SJSA1 (cell line): ENCODE data around the gene SMG6. TPM values are rescaled to one million over a fixed set of nuclear protein-coding genes. Genes with fewer than 3 reads are reported as not detected.
A peak's percentile ranks its signal among the peaks of the same experiment; 100 is the strongest.

Source experiments
- DNase-seq, 2 experiments: peaks; one replicate each; pipeline ENCODE4 v3.0.0-alpha.2; 2015 to 2020; ENCODE audit warnings: low spot score in 2 of 2, low read depth in 1 of 2
- H3K27ac ChIP-seq: fragments of 250-450 bp; sonication (Bioruptor Pico); 2 replicates; pipeline ENCODE4 v1.5.1; 2020; ENCODE audit warnings: mild to moderate bottlenecking, moderate library complexity
- H3K27me3 ChIP-seq: fragments of 250-450 bp; sonication (Bioruptor Pico); replicated peaks from 2 replicates; pipeline ENCODE4 v1.5.1; 2020; ENCODE audit warnings: mild to moderate bottlenecking, moderate library complexity
- H3K36me3 ChIP-seq: fragments of 250-450 bp; sonication (Bioruptor Pico); 2 replicates; pipeline ENCODE4 v1.5.1; 2020; ENCODE audit warnings: mild to moderate bottlenecking
- H3K4me1 ChIP-seq: fragments of 250-450 bp; sonication (Bioruptor Pico); replicated peaks from 2 replicates; pipeline ENCODE4 v1.6.1; 2021; ENCODE audit warnings: mild to moderate bottlenecking
- H3K4me3 ChIP-seq: fragments of 250-450 bp; sonication (Bioruptor Pico); 2 replicates; pipeline ENCODE4 v1.5.1; 2020; ENCODE audit warnings: mild to moderate bottlenecking
- H3K9me3 ChIP-seq: fragments of 250-450 bp; sonication (Bioruptor Pico); replicated peaks from 2 replicates; pipeline ENCODE4 v1.5.1; 2020; ENCODE audit warnings: mild to moderate bottlenecking
- total RNA-seq: library from RNA; depleted of rRNA; stranded (reverse); fragments of >200 nt; shearing (Covaris generic); gene quantifications from 2 replicates; pipeline ENCODE4 v1.2.3, GENCODE V29; 2014

The SMG6 gene
- total RNA-seq, 1 experiment from 2014 or later = 23.9 TPM

DNA sequence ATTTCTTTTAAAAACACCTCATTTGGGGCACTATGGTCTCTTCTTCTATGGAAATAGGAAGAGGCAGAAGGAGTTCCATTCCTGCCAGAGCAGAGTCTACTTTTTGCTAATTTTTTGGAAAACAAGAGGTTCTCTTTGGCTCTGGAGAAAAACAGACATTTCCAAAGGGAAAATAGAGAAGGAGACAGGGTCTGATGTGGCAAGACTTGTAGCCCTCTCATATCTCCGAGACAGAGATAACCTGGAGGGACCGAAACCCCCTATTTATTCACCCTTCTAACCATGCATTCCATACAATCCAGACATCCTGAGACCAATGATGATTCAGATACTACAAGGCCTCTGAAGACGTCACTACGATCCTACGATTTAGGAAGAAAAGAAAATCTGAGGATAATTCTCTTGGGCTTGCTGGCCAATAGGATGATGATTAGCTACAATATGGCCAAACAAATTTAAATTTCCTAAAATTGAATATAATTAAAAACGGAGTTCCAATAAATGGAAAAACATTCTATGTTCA, 178.5 kb downstream of the SMG6 start:
- Histone ChIP-seq H3K9me3 (no peaks in the 10 kb centered on the region), H3K4me1 (peaks cover 49% of the 10 kb centered on the region), H3K36me3 (no peaks in the 10 kb centered on the region), H3K27me3 (no peaks in the 10 kb centered on the region), H3K27ac (peak overlapping the region; percentile 92), H3K4me3 (no peak overlapping the region)
- DNase-seq = peak in 1 of 2 experiments; percentile 63

- Histone ChIP-seq H3K4me3 (no peak overlapping the region), H3K9me3 (no peaks in the 10 kb centered on the region), H3K27ac (peak overlapping the region; percentile 92), H3K27me3 (no peaks in the 10 kb centered on the region), H3K4me1 (peaks cover 49% of the 10 kb centered on the region), H3K36me3 (no peaks in the 10 kb centered on the region)
- DNase-seq = peak; percentile 50 to 72
Measured at GRCh38 chr17:2124391-2124790, 179.2 kb downstream of the SMG6 start.

DNA sequence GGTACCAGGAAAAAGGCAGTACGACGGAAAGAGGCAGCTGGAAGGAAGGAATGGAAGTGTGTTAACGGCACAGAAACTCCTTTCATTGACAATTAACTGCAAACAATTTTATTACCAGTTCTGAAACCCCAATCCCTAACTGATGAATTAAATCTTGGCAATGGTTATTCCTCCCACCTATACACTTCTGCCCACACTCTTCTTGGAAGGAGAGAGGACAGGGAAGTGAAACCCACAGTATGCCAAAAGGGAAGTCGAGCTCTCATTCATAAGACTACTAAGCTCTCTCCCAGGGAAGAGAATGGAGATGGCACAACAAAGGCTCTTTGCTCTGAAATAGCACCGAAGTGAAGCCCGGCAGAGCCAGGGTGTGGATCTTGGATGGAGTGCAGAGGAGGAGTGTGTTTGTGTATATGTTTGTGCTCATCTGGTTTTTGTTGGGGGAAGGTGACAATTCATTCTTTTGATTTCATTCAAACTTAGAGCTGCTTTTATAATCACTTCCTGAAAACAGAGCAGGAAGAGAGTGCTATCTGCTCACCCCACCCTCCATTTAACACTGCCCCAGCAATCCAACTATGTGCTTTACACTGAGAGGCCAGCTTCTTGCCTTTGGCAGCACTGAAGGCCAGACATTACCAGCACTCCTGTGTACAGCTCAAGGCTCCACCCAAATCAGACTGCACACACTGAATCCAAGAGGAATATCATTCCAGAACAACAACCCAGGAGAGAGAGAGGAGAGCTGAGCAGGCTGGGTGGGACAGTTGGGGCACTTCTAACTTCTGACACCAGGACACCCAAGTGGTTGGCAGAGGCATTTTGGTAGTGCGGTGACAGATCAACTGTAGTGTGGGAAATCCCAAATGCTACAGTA, 180.0 kb downstream of the SMG6 start:
- Histone ChIP-seq H3K27ac (peak overlapping the region; percentile 92), H3K4me3 (no peak overlapping the region)

GRCh38 chr17:2122641-2123302, 180.8 kb downstream of the SMG6 start:
- Histone ChIP-seq H3K4me1 (peaks cover 56% of the 10 kb centered on the region), H3K27me3 (no peaks in the 10 kb centered on the region), H3K36me3 (no peaks in the 10 kb centered on the region), H3K4me3 (no peak overlapping the region), H3K27ac (peak overlapping the region; percentile 92), H3K9me3 (no peaks in the 10 kb centered on the region)
- DNase-seq = peak; percentile 93

More for the DNA sequence above, 180.0 kb downstream of the SMG6 start:
- Histone ChIP-seq H3K36me3 (no peaks in the 10 kb centered on the region), H3K27me3 (no peaks in the 10 kb centered on the region), H3K4me1 (peaks cover 49% of the 10 kb centered on the region), H3K9me3 (no peaks in the 10 kb centered on the region)
- DNase-seq = peak; percentile 68 to 81

DNA sequence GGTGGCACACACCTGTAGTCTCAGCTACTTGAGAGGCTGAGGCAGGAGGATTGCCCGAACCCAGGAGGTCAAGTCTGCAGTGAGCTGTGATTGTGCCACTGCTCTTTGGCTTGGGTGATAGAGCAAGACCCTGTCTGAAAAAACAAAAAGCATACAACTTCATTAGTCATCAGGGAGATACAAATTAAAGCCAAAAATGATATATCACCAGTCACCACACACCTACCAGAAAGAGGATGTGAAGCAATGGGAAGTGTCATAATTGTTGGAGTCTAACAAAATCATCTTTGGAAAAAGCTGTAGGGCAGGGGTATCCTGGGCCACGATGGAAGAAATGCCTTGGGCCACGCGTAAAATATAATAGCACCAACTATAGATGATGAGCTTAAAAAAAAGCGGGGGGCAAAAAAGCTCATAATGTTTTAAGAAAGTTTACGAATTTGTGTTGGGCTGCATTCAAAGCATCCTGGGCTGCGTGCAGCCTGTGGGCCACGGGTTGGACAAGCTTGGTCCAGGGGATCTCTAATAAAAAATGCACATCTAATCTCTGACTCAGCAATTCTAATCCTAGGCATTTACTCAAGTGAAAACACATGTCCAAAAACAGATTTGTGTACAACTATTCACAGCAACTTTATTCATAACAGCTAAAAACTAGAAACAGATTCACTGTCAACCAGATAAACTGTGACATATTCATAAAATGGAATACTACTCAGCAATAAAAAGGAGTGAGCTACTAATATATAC, 182.8 kb downstream of the SMG6 start:
- no peaks in the 10 kb centered on the region for H3K36me3 ChIP-seq
- no peak for DNase-seq

GRCh38 chr17:2113279-2113622, 190.3 kb downstream of the SMG6 start:
- H3K27ac ChIP-seq = no peak overlapping the region
- no peak for DNase-seq
- H3K9me3 ChIP-seq = no peaks in the 10 kb centered on the region
- H3K4me1 ChIP-seq = peaks cover 30% of the 10 kb centered on the region
- H3K27me3 ChIP-seq = no peaks in the 10 kb centered on the region
- H3K4me3 ChIP-seq = no peak overlapping the region
- H3K36me3 ChIP-seq = no peaks in the 10 kb centered on the region

More for the DNA sequence above, 182.8 kb downstream of the SMG6 start:
- H3K4me1 ChIP-seq = peaks cover 69% of the 10 kb centered on the region
- no peak overlapping the region for H3K4me3 ChIP-seq
- H3K27ac ChIP-seq = no peak overlapping the region
- no peaks in the 10 kb centered on the region for H3K9me3 ChIP-seq
- no peaks in the 10 kb centered on the region for H3K27me3 ChIP-seq

DNA sequence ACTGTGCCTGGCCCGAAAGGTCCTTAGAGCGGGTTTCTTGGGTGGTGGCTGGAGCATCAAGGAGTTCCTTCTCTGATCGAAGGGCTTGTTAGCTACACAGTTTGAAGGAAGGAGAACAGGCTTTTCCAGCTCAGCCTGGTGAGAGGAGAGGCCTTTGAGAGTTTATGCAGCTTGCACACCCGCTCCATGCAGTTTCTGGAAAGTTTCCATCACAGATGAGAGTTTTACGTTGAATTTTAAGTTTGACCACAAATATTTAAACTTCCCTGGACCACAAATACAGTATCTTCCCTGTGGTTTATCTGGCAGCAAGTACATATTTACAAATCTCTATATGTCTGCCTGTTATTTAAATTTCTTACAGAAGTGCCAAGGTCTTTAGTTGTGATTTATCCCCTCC, 191.9 kb downstream of the SMG6 start:
- H3K27me3 ChIP-seq = no peaks in the 10 kb centered on the region
- H3K27ac ChIP-seq = no peak overlapping the region
- H3K36me3 ChIP-seq = no peaks in the 10 kb centered on the region
- DNase-seq = peak in 1 of 2 experiments; percentile 47
- no peak overlapping the region for H3K4me3 ChIP-seq
- peaks cover 15% of the 10 kb centered on the region for H3K4me1 ChIP-seq
- no peaks in the 10 kb centered on the region for H3K9me3 ChIP-seq

GRCh38 chr17:2110436-2110835, 193.1 kb downstream of the SMG6 start:
- Histone ChIP-seq H3K9me3 (no peaks in the 10 kb centered on the region), H3K27ac (no peak overlapping the region), H3K4me3 (no peak overlapping the region), H3K4me1 (peaks cover 10% of the 10 kb centered on the region), H3K27me3 (no peaks in the 10 kb centered on the region), H3K36me3 (no peaks in the 10 kb centered on the region)
- no peak for DNase-seq

DNA sequence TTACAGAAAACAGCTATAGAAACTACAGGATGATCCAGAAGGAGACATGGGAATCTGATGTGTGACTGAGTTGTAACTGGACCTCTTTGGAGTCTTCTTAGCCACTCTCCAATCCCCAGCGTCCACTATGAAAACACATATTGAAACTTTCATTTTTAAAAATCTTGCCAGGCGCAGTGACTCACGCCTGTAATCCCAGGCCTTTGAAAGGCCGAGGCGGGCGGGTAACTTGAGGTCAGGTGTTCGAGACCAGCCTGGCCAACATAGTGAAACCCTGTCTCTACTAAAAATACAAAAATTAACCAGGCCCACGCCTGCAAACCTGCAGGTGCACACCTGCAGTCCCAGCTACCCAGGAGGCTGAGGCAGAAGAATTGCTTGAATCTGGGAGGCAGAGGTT, 195.4 kb downstream of the SMG6 start:
- H3K27ac ChIP-seq = no peak overlapping the region
- H3K36me3 ChIP-seq = no peaks in the 10 kb centered on the region
- no peak for DNase-seq
- H3K27me3 ChIP-seq = no peaks in the 10 kb centered on the region
- no peaks in the 10 kb centered on the region for H3K9me3 ChIP-seq
- H3K4me3 ChIP-seq = no peak overlapping the region
- peaks cover 10% of the 10 kb centered on the region for H3K4me1 ChIP-seq

- Histone ChIP-seq H3K36me3 (no peaks in the 10 kb centered on the region), H3K27ac (no peak overlapping the region), H3K27me3 (no peaks in the 10 kb centered on the region), H3K4me3 (no peak overlapping the region), H3K4me1 (peaks cover 10% of the 10 kb centered on the region), H3K9me3 (no peaks in the 10 kb centered on the region)
- DNase-seq = no peak
Measured at GRCh38 chr17:2107506-2107905, 196.1 kb downstream of the SMG6 start.

GRCh38 chr17:2107050-2107449, 196.5 kb downstream of the SMG6 start:
- no peak for DNase-seq
- H3K4me1 ChIP-seq = peaks cover 9% of the 10 kb centered on the region
- H3K36me3 ChIP-seq = no peaks in the 10 kb centered on the region
- no peaks in the 10 kb centered on the region for H3K9me3 ChIP-seq
- no peaks in the 10 kb centered on the region for H3K27me3 ChIP-seq
- no peak overlapping the region for H3K27ac ChIP-seq
- no peak overlapping the region for H3K4me3 ChIP-seq

- no peak overlapping the region for H3K27ac ChIP-seq
- no peak overlapping the region for H3K4me3 ChIP-seq
- H3K36me3 ChIP-seq = no peaks in the 10 kb centered on the region
- no peaks in the 10 kb centered on the region for H3K9me3 ChIP-seq
- H3K27me3 ChIP-seq = no peaks in the 10 kb centered on the region
- H3K4me1 ChIP-seq = peaks cover 3% of the 10 kb centered on the region
- DNase-seq = no peak
Measured at GRCh38 chr17:2106308-2106955, 197.2 kb downstream of the SMG6 start.

- Histone ChIP-seq H3K9me3 (no peaks in the 10 kb centered on the region), H3K27me3 (no peaks in the 10 kb centered on the region), H3K36me3 (no peaks in the 10 kb centered on the region), H3K27ac (no peak overlapping the region), H3K4me1 (no peaks in the 10 kb centered on the region), H3K4me3 (no peak overlapping the region)
- no peak for DNase-seq
Measured at GRCh38 chr17:2105663-2106062, 197.9 kb downstream of the SMG6 start.
